ENCODE measurements around the gene UBE2K.
"Not testable (repeated sequence)": the region's sequence is repeated elsewhere in the genome, so short reads cannot be mapped to it uniquely, and the experiment has no call there.

Gene UBE2K

DNA sequence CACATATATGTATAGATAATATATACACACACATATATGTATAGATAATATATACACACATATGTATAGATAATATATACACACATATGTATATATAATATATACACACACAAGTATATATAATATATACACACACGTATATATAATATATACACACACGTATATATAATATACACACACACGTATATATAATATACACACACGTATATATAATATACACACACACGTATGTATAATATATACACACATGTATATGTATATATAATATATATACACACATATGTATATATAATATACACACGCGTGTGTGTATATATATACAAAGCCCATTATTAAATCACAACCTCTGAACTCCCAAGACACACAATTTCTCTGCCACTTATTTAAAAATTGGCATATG is 8.0 kb upstream of the UBE2K start:
- no peak for DNase-seq (ENCODE audit: low spot score)

DNA sequence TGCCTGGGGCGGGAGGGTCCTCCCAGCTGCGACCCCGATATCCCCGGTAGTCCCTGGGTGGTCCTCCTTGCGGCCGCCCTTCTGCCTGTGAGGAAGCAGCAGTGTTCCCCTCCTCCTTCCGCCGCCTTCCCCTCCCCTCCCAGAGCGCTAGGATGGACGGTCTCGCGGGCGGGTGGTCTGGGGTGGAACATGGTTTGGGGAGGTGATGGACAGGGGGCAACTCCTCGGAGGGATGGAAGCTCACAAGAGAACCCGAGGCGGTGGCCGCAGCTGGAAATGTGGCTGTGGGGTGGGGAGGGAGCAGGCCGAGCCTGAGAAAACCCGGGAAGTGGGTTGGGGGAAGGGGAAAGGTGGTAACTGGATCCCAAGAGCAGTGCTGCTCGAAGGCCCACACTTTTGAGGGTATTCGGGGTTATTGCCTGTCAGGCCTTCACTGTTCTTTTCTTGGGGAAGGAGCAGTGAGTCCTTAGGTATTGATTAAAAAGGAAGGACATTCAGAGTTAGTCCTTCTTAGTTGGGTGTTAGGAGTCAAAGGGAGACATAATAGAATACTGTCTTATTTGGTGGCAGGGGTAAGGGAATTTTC is 581 bp downstream of the UBE2K start:
- DNase-seq (ENCODE audit: low spot score): peak; percentile 85

DNA sequence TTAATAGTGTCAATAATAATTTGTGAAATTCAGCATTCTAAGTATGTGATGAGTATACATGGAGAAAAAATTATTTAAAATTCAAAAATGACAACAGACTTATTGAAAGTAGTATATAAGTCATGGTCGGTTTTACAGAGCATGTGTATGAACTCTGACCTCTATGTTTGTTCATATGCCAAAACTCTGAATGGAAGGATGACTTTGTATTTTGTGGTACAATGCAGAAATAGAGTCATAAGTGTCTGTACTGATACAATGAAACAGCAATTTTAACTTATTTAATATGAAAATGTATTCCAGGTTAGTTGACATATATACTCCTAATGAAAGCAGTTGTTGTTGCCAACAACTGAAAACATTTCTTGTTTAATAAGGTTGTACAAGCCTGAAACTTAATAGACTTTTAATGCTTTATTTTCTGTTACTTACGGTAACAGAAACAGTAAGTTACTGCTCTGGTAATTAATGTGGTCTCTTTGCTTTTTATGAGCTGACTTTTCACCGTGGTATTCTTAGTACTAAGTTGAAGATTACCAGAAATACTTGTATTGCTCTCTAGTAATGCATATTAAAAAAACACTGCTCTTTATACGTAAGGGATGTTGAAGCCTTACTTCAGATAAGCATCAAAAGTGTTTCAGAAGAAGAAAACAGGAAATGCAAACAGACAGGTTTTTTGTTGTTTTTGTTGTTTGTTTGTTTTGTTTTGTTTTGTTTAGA is 1.9 kb downstream of the UBE2K start:
- no peak for DNase-seq (ENCODE audit: low spot score)

DNA sequence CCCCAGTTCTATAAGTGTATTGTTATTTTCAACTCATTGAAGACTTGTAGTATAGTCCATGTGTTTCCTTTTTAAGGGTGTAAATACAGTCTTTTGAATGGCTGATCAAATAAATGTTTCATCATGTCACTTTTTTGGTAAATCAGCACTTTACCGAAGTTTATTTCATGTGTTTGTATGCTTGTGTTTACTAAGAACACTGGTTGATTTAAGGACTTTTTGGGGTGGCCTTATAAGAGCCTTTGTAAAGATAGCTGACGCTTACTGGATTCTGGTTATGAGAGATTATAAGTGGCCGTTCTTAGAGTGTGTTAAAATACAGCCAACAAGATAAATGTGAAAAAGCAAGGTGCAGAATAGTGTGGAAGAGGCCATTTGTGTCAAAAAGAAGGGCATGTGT is 2.6 kb downstream of the UBE2K start:
- no peak for DNase-seq (ENCODE audit: low spot score)

DNA sequence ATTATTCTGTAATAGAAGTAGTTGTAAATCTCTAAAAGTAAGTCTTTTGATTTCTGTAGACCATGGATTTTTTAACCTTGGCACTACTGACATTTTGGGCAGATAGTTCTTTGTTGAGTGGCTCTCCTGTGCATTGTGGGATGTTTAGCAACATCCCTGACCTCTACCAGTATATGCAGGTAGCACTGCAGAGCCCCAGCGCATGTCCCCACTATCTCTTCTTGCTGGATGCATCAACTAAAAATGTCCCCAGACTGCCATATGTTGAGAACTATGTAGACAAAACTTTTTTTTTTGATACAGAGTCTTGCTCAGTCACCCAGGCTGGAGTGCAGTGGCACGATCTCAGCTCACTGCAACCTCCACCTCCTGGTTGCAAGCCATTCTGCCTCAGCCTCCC is 4.8 kb downstream of the UBE2K start:
- no peak for DNase-seq (ENCODE audit: low spot score)

DNA sequence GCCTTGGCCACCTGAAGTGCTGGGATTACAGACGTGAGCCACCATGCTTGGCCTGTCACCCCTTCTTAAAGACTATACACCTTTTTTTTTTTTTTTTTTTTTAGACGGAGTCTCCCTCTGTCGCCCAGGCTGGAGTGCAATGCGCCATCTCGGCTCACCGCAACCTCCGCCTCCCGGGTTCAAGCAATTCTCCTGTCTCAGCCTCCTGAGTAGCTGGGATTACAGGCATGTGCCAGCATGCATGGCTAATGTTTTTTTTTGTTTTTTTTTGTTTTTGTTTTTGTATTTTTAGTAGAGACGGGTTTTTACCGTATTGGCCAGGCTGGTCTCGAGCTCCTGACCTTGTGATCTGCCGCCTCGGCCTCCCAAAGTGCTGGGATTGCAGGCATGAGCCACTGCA is 6.9 kb downstream of the UBE2K start:
- DNase-seq (ENCODE audit: low spot score): not testable (repeated sequence)

DNA sequence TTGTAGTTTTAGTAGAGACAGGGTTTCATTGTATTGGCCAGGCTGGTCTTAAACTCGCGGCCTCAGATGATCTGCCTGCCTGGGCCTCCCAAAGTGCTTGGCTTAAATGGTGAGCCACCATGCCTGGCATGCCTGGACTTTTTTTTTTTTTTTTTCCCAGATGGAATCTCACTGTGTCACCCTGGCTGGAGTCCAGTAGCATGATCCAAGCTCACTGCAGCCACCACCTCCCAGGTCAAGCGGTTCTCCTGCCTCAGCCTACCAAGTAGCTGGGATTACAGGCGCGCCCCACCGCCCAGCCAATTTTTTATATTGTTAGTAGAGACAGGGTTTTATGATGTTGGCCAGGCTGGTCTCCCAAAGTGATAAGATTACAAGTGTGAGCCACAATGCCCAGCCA is 8.4 kb downstream of the UBE2K start:
- DNase-seq (ENCODE audit: low spot score): no peak

DNA sequence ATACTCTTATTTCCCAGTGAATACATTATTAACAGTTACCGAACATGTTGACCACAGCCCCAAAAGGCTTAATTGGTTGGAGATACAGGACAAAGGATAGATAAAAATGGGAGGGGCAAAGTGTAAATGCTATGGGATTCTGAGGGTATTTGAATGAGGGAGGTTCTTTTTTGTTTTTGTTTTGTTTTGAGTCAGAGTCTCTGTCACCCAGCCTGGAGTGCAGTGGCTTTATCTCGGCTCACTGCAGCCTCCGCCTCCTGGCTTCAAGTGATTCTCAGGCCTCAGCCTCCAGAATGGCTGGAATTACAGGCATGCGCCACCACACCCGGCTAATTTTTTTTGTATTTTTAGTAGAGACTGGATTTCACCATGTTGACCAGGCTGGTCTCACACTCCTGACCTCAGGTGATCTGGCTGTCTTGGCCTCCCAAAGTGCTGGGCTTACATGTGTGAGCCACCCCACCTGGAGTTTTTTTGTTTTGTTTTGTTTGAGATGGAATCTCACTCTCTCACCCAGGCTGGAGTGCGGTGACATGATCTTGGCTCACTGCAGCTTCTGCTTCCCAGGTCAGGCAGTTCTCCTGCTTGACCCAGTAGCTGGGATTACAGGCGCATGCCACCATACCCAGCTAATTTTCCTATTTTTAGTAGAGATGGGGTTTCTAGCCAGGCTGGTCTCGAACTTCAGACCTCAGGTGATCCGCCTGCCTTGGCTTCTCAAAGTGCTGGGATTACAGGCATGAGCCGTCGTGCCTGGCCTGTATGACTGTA is 9.0 kb downstream of the UBE2K start:
- DNase-seq (ENCODE audit: low spot score): no peak

DNA sequence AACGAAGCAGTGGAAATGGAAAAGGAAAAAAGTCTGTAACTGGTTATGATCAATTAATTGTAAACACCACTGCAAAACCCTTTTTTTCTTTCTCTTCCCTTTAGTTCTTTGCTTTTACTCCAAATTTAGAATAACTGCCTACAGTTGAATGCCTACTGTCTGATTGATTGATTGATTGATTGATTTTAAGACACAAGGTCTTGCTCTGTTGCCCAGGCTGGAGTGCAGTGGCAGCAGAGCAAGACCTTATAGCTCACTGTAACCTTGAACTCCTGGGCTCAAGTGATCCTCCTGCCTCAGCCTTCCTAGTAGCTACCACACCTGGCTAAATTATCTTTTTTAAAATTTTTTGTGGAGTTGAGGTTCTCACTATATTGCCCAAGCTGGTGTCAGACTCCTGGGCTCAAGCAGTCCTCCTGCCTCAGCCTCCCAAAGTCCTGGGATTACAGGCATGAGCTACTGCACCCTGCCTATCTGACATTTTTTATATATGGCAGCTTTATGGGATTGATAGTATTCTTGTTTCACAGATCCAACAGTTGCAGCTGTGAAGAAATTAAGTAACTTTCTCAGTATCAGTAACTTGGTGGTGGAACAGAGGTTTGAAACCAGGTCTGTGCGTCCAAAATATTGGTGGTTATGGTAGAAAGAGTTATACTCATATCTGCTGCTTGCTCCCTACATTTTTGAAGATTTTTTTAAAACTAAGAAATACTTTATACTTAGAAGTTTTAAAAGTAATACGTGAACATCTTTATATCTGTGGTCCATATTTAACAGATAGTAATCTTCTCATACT is 12.4 kb downstream of the UBE2K start:
- DNase-seq (ENCODE audit: low spot score): no peak

DNA sequence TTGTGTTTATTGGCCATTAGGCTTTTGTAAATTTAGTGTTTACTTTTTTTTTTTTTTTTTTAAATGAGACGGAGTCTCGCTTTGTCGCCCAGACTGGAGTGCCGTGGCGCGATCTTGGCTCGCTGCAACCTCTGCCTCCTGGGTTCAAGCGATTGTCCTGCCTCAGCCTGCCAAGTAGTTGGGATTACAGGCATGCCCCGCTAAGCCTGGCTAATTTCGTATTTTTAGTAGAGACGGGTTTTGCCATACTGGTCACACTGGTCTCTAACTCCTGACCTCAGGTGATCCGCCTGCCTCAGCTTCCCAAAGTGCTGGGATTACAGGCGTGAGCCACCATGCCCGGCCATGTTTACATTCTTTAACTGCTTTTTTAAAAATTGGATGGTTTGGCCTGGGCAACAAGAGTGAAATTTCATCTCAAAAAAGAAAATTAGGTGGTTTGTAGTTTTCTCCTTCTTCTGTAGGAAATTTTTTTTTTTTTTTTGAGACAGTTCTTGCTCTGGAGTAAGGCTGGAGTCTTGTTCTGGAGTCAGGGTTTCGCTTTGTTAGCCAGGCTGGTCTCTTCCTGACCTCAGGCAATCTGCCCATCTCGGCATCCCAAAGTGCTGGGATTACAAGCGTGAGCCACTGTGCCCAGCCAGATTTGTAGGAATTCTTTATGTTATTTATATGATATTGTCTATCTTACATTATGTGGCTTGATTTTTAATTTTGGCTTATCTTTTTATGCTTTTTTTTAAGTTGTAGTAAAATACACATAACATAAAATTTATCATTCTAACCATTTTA is 15.1 kb downstream of the UBE2K start:
- DNase-seq (ENCODE audit: low spot score): no peak

DNA sequence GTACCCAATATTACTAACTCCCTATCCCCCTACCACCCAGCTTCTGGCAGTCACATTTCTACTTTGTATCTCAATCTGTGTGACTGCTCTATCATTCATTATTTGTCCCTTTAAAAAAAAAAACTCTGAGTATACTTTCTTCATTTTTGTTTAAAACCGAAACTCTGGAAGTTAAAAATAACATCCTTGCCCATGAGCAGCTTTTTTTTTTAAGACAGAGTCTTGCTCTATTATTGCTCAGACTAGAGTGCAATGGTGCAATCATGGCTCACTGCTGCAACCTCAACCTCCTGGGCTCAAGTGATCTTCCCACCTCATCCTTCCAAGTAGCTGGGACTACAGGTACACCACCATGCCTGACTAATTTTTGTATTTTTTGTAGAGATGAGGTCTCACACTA is 15.8 kb downstream of the UBE2K start:
- DNase-seq (ENCODE audit: low spot score): no peak

DNA sequence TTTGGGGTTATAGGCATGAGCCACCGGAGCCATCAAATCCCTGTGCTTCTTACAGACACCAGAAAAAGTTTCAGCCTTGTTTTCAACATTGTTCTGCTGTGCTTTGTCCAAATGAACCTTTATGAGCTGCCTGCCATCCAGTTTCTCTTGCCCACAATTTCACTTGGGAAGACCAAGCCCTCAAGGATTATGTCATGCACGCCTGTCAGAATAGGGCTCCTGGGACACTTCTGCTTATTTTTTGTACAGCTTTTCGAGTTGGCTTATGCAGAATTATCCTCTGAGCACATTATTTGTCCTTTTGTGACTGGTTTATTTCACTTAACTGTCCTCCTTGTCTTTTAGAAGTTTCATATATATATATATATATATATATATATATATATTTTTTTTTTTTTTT is 16.2 kb downstream of the UBE2K start:
- DNase-seq (ENCODE audit: low spot score): no peak

DNA sequence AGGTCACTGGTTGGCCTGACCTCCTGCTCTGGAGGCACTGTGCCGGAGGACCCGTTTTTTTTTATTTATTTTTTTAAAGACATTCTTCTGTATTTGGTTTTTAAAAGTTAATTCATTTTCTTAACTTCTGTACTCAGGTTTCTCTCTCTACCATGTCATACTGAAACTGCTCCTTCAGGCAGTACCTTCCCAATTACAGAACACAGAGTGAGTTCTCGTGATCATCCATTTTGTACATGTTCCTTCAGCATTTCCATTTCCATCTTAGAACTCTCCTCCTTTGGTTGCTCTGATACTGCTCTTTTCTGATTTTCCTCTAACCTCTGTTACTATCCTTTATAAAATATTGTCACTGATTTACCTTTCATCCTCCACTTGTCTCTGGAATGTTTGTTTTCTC is 17.9 kb downstream of the UBE2K start:
- no peak for DNase-seq (ENCODE audit: low spot score)

DNA sequence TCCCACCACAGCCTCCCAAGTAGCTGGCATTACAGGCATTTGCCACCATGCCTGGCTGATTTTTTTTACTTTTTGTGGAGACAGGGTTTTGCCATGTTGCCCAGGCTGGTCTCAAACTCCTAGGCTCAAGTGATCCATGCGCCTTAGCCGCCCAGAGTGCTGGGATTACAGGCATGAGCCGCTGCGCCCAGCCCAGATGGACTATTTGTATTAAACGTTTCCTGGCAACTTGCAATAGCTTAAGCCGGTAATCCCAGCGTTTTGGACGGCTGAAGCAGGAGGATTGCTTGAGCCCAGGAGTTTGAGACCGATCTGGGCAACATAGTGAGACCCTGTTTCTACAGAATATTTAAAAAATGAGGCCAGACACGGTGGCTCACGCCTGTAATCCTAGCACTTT is 18.4 kb downstream of the UBE2K start:
- DNase-seq (ENCODE audit: low spot score): no peak

DNA sequence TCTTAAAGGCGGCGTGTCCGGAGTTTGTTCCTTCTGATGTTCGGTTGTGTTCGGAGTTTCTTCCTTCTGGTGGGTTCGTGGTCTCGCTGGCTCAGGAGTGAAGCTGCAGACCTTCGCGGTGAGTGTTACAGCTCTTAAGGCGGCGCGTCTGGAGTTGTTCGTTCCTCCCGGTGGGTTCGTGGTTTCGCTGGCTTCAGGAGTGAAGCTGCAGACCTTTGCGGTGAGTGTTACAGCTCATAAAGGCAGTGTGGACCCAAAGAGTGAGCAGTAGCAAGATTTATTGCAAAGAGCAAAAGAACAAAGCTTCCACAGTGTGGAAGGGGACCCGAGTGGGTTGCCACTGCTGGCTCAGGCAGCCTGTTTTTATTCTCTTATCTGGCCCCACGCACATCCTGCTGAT is 19.8 kb downstream of the UBE2K start:
- not testable (repeated sequence) for DNase-seq (ENCODE audit: low spot score)

DNA sequence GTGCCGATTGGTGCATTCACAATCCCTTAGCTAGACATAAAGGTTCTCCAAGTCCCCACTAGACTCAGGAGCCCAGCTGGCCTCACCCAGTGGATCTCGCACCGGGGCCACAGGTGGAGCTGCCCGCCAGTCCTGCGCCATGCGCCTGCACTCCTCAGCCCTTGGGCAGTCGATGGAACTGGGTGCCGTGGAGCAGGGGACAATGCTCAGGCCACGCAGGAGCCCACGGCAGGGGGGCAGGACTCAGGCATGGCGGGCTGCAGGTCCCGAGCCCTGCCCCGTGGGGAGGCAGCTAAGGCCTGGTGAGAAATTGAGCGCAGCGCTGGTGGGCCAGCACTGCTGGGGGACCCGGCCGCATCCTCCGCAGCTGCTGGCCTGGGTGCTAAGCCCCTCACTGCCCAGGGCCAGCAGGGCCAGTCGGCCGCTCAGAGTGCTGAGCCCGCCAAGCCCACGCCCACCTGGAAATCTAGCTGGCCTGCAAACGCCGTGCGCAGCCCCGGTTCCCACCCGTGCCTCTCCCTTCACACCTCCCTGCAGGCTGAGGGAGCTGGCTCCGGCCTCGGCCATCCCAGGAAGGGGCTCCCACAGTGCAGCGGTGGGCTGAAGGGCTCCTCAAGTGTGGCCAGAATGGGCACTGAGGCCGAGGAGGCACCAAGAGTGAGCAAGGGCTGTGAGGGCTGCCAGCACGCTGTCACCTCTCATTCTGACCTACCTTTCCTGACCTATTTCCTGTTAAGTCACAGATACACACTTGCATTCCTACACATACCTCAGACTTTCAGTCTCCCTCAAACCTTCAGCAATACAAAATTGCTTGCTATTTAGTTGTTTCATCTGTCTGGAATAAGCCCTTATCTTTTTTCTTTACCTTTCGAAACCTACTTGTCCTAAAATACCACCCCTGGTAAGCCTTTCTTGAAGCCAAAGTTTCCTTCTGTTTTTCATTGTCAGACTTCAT is 20.7 kb downstream of the UBE2K start:
- no peak for DNase-seq (ENCODE audit: low spot score)

DNA sequence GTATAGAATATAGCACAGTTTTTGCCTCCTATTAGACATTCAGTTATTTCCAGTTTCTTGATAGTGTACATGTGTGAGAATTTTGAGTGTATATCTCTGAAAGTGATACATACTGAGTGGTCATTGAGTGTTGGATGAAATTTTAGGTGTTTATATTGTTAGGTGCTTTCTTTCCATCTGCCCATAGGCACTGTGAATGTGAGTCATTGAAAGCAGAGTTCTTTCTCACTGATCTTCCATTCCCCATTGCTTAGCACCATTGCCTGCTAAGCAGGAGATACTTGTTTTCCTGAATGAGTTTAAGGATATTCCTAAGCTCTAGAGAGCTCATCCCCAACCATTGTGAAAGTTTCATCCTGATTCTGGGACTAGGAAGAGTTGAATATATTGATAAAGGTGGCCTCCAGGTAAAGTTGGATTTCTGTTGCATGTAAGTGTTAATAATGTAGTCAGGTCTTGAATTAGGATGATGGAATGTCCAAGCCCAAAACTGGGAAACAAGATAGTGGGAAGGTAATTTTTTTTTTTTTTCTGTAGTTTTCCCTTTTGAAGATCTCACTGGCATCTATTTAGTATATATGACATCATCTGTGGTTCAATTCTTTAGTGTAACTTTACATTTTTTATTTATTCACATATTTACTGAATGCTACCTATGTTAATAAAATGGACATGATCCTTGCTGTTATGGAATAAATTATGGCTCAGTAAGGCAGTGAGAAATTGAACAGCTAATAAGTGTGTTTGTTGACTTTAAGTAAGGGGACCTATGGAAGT is 22.1 kb downstream of the UBE2K start:
- no peak for DNase-seq (ENCODE audit: low spot score)

DNA sequence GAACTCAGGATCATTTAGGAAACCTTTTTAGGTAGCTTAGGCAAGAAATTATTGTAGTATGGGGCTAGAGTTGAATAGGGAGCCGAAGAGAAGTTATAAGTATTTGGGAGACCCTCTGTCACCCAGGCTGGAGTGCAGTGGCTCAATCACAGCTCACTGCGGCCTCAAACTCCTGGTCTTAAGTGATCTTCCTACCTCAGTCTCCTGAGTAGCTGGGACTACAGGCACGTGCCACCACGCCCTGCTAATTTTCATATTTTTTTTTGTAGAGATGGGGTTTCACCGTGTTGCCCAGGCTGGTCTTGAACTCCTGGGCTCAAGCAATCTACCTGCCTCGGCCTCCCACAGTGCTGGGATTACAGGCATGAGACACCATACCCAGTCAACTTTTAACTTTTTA is 23.3 kb downstream of the UBE2K start:
- DNase-seq (ENCODE audit: low spot score): not testable (repeated sequence)

DNA sequence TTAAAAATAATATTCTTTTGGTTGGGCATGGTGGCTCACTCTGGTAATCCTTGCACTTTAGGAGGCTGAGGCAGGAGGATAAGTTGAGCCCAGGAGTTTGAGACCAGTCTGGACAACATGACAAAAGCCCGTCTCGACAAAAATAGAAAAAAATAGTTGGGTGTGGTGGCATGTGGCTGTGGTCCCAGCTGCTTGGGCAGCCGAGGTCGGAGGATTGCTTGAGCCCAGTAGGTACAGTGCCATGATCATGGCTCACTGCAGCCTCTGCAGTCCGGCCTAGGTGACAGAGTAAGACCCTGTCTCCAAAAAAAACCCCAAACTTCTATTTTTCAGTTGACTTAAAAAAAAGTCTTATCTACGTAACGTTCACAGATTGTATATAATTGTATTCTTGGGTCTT is 23.9 kb downstream of the UBE2K start:
- DNase-seq (ENCODE audit: low spot score): no peak

DNA sequence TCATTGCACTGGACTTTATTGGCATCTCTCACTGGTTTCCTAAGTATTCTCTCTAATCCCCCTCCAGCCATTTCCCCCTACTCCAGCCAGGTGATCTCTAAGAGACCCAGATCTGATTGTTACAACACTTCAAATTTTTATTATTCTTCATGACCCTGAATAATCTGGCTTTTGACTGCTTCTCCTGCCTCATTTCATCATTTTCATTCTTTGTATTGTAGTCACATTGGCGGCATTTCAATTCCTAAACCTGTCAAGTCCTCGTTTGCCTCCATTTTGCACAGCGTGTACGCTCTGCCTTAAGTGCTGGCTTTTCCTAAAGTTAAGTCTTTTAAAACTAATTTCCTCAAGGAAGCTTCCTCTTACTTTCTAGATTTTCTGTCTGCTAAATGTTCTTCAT is 31.6 kb downstream of the UBE2K start:
- no peak for DNase-seq (ENCODE audit: low spot score)
